GM12878 (cell line): Measurements from ENCODE around the gene LRRC75A. TPM values are rescaled to one million over a fixed set of nuclear protein-coding genes. Genes with fewer than 3 reads are reported as not detected.

Experiments used
- POU2F2 ChIP-seq: IDR thresholded peaks from 3 replicates; pipeline ENCODE4 v1.6.1; 2011; ENCODE audit warnings: low read depth, mild to moderate bottlenecking, low read length, borderline replicate concordance
- PRDM15 ChIP-seq: fragments of 450-650 bp; formaldehyde crosslinking; IDR thresholded peaks from 2 replicates; pipeline ENCODE4 v1.4.0; 2020; ENCODE audit warnings: mild to moderate bottlenecking, moderate library complexity
- RAD51 ChIP-seq: fragments of 450-650 bp; IDR thresholded peaks from 2 replicates; pipeline ENCODE4 v1.6.1; 2016; ENCODE audit warnings: moderate library complexity, mild to moderate bottlenecking, inconsistent platforms
- SP1 ChIP-seq: IDR thresholded peaks from one replicate; pipeline ENCODE4 v1.6.1; 2011; ENCODE audit warnings: low read depth, low read length
- ZNF217 ChIP-seq: fragments of 450-650 bp; IDR thresholded peaks from 2 replicates; pipeline ENCODE4 v1.6.1; 2017; ENCODE audit warnings: antibody characterized with exemption, mild to moderate bottlenecking
- polyA plus RNA-seq, 11 experiments: library from polyadenylated mRNA; depleted of rRNA in 4 of 11; unstranded in 6 of 11; stranded (reverse) in 5 of 11; fragments of >200 nt; fragmentation: Nextera tagmentation in 4 of 11; fragmentation: Illumina TruSeq in 1 of 11; extraction: Ambion mirVana in 4 of 11; extraction: Trizol in 1 of 11; gene quantifications; 1 replicate in 1 of 11; 2 replicates in 10 of 11; pipeline versions ENCODE4 v1.2.1 to v1.2.3, GENCODE V29; 2011 to 2016; ENCODE audit warnings: inconsistent platforms in 2 of 11, missing spikeins in 2 of 11, low read depth in 1 of 11
- total RNA-seq, 4 experiments: library from RNA; depleted of rRNA in 3 of 4; stranded (reverse); fragments of >200 nt in 3 of 4; fragmentation: Illumina TruSeq in 1 of 4; extraction: Trizol in 1 of 4; gene quantifications; 2 replicates each; pipeline versions ENCODE4 v1.2.1 to v1.2.3, GENCODE V29; 2013 to 2021
- TF ChIP-seq, protein P1 (sequence below): fragments of 450-650 bp; IDR thresholded peaks from 2 replicates; pipeline ENCODE4 v1.6.1; 2016; ENCODE audit warnings: mild to moderate bottlenecking

LRRC75A gene
- total and polyA plus RNA-seq, 10 of the 15 experiments (the other 5 are each of a cell fraction or from before 2014, with no cell fraction given) = 0.01 to 1.3 (median 0.09) TPM; not detected in 2

DNA sequence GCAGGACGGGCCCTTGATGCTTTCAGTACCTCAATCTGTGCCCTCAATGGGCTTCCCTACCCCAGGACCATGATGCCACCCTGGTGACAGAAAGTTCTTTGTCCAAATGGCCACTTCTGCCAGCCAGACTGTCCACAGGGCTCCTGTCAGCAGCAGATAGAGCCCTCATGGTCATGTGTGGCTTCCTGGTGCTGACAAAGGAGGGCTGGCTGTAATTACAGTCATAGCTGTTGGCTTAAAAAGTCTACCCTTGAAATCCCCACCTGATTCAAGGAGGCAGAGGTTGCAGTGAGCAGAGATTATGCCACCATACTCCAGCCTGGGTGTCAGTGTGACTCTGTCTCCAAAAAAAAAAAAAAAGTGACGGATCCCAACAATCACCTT lies 73.3 kb downstream of the LRRC75A start (continued):
- TF ChIP-seq PRDM15 (no peak), POU2F2 (no peak), ZNF217 (no peak), RAD51 (no peak), SP1 (no peak)
- TF ChIP-seq, protein P1, sequence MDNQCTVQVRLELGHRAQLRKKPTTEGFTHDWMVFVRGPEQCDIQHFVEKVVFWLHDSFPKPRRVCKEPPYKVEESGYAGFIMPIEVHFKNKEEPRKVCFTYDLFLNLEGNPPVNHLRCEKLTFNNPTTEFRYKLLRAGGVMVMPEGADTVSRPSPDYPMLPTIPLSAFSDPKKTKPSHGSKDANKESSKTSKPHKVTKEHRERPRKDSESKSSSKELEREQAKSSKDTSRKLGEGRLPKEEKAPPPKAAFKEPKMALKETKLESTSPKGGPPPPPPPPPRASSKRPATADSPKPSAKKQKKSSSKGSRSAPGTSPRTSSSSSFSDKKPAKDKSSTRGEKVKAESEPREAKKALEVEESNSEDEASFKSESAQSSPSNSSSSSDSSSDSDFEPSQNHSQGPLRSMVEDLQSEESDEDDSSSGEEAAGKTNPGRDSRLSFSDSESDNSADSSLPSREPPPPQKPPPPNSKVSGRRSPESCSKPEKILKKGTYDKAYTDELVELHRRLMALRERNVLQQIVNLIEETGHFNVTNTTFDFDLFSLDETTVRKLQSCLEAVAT = no peak
- TF ChIP-seq, all 136 proteins: peak for 0
